GM12874 (cell line): ENCODE data around the gene LINC01488.

Experiments
- CTCF ChIP-seq: IDR thresholded peaks from 2 replicates; pipeline ENCODE4 v1.5.1; 2011; ENCODE audit warnings: low read depth, mild to moderate bottlenecking, control low read depth, low read length, moderate library complexity; ENCODE audit not compliant: insufficient read depth

Gene LINC01488

DNA sequence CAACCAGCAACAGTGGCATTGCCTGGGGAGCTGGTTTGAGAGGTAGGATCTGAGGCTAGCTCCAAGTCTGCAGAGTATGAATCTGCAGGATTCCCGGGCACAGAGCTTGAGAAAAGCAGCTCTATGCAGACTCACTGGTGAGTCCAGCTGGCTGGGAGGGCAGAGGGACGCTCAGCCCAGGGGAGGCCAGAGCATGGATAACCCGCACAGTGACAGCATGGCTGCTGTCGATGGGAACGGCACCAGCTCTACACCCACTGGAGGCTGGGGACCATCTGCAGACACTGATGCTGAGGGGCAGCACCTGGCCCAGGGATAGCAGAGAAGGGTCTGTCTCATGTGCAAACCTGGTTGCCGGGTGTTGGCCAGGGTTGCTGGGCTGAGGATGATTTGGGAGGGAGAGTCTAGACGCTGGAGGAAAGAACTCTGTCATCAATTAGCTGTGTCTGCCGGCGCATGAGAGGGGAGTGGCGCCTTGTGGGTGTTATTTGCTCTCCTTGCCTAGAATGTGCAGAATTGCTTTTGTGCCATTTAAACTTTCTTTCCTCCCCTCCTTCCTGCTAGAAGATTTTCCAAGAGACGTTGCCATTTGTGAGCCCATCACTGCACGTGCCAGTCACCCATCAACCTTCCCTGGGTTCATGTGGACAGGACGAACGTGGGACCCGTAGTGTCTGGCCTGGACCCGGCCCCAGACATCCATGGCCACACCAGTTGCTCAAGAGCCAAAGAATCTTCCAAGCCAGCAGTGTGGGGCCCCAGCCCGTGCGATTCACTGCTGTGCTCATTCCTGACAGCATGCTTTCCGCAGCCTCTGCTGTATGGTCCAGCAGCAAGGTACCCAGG lies 19.1 kb upstream of the LINC01488 start:
- no peak for TF ChIP-seq CTCF

DNA sequence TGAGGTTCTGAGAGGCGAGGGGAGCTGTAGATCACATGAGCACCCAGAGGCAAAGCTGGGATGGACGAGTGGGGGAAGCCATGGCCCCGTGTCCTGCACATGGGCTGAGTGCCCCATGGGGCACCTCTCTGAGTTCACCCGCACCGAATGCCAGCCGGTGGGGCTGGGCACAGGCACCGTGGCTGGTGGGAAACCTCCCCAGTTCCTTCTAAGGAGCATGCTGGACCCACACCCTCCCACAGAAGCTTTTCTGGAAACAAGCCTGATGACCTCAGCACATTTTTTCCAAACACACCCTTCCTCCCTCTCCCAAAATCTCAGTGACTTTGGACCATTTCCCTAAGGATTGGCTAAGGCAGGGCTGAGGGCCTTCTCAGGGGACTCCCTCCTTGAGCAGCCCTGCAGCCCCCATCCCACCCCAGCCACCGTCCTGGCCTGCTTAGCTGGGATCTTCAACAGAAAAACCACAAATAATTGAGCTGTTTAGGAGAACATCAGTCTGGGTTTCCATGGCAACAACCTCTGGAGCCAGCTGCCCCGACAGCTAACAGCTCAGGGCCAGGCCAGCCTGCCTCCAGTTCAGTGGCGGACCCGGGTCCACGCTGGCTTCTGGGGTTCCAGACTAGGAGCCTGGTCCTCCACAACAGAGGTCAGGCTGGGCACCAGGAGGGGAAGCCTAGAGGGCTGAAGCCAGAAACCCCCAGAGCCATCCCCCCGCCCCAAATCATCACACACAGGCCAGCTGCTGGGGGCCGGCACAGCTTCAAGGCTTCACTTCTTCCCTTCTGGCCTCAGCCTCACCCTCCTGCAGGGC lies 18.1 kb upstream of the LINC01488 start:
- no peak for TF ChIP-seq CTCF

DNA sequence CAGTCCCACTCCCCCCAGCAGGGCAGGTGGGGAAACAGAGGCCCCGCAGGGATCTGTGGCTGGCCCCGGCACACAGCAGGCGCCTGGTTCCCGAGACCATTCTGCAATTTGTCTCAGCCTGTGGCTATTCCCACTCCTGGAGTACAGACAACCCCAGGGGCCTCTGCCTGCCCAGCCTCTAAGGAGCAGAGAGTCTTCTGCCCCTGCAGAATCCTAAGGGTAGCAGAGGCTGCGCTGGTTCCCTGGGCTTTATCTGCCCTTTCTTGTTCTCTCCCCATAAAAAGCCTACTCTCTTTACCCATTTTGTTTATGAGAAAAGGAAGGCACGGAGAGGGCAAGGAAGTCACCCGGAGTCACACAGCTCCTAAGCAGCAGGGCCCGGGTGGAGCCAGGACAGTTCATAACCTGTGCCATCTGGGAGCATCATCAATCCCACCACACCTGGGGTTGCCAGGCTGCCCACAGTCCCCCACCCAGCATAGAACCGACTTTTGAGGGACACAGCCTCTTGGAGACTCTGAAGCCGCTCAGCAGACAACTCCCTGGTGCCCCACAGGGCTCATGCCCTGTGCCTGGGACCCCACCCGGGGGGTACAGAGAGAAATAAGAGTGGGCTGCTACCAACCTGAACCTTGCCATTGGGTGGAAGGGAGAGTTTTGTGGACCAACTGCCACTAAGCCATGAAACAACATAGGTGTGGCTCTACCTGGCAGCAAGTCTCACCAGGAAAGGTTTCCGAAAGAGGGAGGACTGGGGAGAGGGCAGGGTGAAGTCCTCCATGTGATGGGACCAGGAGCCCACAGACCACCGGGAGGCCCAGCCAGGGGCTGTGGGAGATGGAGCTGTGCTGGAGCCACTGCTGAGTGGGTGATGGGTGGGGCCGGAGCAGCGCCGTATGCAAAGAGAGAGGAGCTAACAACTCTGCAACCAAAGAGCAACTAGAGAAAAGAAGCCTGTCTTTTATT lies 17.2 kb upstream of the LINC01488 start:
- no peak for TF ChIP-seq CTCF

DNA sequence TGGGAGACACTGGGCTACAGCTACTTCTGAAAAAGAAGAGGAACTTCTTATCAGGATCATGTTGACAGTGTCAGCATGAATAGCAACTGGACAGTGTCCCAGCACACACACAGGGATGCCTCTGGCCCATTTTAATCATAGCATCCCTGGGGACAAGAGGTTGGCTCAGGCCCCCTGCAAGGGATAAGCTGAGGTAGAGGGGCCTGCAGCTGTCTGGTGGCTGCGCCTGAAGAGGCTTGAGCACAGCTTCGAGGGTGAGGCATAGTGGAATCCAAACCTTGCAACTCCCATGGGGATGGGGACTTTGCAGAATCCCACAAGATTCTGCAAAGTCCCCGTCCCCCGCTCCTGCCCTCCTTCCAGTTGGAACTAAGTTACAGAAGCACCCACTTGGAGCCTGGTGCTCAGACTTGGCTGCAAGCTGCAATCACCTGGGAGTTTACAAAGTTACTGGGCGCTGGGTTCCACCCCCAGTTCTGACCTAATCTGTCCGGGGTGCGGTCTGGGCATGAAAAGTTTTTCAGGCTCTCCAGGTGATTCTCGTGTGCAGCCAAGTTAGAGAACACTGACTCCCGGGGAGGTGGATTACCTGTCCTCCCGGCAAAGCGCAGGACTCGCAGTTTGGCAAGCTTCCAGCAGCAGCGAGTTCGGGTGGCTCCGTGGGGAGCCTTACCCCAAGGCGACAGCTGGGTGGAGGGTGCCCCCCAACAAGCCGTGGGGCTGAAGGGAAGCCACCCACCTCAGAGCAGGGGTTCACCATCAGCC lies 16.0 kb upstream of the LINC01488 start:
- TF ChIP-seq CTCF, result no peak

DNA sequence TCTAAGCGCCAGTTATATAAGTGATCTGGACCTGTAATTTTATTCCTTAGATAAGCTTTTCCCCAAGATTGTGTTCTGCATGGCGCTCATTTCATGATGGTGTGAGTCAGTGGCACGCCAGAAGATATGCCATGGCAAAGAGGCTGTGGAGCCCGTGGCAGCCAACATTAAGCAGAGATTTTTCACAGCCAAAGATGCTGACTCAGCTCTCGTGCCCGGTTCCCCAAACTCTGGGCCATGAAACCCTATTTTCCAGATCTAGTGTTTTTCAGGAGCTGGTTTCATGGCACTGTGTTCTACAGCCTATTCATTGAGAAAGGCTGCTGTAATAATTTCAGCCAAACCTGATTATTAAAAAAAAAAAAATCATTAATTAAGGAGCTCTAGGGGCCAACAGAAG lies 15.4 kb upstream of the LINC01488 start:
- TF ChIP-seq CTCF, result no peak

- TF ChIP-seq CTCF, result no peak
These were observed 14.3 kb upstream of the LINC01488 start for GRCh38 chr11:69467196-69467595.
